A549 (cell line): ENCODE results near the gene PRKN.

Experiments used
- CTCF ChIP-seq: fragments of >200 bp; sonication (Bioruptor Twin); formaldehyde crosslinking; IDR thresholded peaks from 3 replicates; pipeline ENCODE4 v1.5.1; 2016
- E2F6 ChIP-seq: IDR thresholded peaks from 2 replicates; pipeline ENCODE4 v1.6.1; 2012; ENCODE audit warnings: low read depth, borderline replicate concordance
- EHMT2 ChIP-seq: fragments of 200-600 bp; sonication (generic); IDR thresholded peaks from 2 replicates; pipeline ENCODE4 v1.6.1; 2016; ENCODE audit warnings: antibody characterized with exemption, low read depth, mild to moderate bottlenecking, moderate library complexity
- ELK1 ChIP-seq: fragments of 150-350 bp; IDR thresholded peaks from 2 replicates; pipeline ENCODE4 v1.6.1; 2014; ENCODE audit warnings: low read depth, mild to moderate bottlenecking, low read length
- HDAC2 ChIP-seq: fragments of 200-600 bp; sonication (generic); IDR thresholded peaks from 2 replicates; pipeline ENCODE4 v1.6.1; 2016
- HMGXB4 ChIP-seq: fragments of 250-450 bp; sonication (Bioruptor Pico); IDR thresholded peaks from 2 replicates; pipeline ENCODE4 v1.5.0; 2021; ENCODE audit warnings: mild to moderate bottlenecking, moderate library complexity, borderline replicate concordance
- HOXA7 ChIP-seq: fragments of 250-450 bp; sonication (Bioruptor Pico); IDR thresholded peaks from 2 replicates; pipeline ENCODE4 v1.5.0; 2020; ENCODE audit warnings: mild to moderate bottlenecking, moderate library complexity
- JUNB ChIP-seq: fragments of >200 bp; sonication (Bioruptor Twin); formaldehyde crosslinking; IDR thresholded peaks from 2 replicates; pipeline ENCODE4 v1.6.1; 2016
- MAX ChIP-seq: IDR thresholded peaks from 2 replicates; pipeline ENCODE4 v1.6.1; 2012
- MYC ChIP-seq: IDR thresholded peaks from 2 replicates; pipeline ENCODE4 v1.6.1; 2012; ENCODE audit warnings: mild to moderate bottlenecking, inconsistent platforms, low read length, improper control_type of control experiment, borderline replicate concordance
- POLR2A ChIP-seq: IDR thresholded peaks from 2 replicates; pipeline ENCODE4 v1.6.1; 2012; ENCODE audit warnings: mild to moderate bottlenecking, low read length
- POLR2AphosphoS2 ChIP-seq: conservative IDR thresholded peaks from 2 replicates; pipeline ENCODE4 v1.6.1; 2012; ENCODE audit warnings: low read length, improper control_type of control experiment, inconsistent platforms
- RFX5 ChIP-seq: fragments of 450-650 bp; IDR thresholded peaks from 2 replicates; pipeline ENCODE4 v1.7.1; 2014; ENCODE audit warnings: antibody characterized with exemption, mild to moderate bottlenecking, moderate library complexity

- no peak for TF ChIP-seq POLR2AphosphoS2
- no peak for TF ChIP-seq ELK1
- no peak for TF ChIP-seq CTCF
- no peak for TF ChIP-seq MAX
- TF ChIP-seq POLR2A = no peak
- TF ChIP-seq HMGXB4 (CRISPR knock-in tag) = no peak
- TF ChIP-seq EHMT2 = no peak
- no peak for TF ChIP-seq JUNB
- no peak for TF ChIP-seq MYC
- no peak for TF ChIP-seq E2F6
- TF ChIP-seq HOXA7 (CRISPR knock-in tag) = no peak
- TF ChIP-seq HDAC2 = no peak
- TF ChIP-seq RFX5 = no peak
These were observed 100.7 kb downstream of the PRKN start for GRCh38 chr6:162626869-162627268.
